Measurements from ENCODE around the gene MGAT4A.
A peak's percentile ranks its signal among the peaks of the same experiment; 100 is the strongest.

The MGAT4A gene

DNA sequence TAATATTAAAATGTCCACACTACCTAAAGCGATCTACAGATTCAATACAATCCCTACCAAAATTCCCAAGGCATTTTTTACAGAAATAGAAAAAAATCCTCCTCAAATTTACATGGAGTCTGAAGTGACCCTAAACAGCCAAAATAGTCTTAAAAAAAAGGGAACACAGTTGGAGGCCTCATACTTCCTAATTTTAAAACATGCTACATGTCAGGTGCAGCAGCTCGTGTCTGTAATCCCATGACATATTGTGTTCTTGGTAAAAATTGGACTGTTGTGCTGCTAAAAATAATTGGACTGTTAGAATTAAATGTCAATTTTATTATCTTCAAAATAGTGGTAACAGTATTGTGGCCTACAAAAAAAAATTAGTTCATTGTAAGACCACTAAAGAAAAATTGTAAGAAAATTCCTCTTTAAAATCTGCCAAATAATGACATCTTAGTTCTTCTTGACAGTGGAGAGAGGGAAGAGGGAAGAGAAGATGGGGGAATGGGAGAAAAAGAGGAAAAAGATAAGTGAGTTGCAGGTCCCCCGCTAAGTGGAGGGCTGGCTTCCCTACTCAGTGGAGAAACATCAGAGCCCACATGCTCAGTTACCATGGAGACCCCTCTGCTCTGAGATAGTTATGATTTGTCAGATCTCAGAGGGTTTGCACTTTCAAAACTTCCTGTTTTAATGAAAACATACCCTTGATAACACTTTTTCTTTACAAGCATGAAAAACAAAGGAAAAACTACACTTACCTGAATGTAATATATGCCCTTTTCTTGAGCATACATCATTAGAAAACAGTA, 76.0 kb downstream of the MGAT4A start:
- peak overlapping the region; percentile 37 for H3K27ac Mint-ChIP-seq
- H3K9me3 Mint-ChIP-seq = peaks cover 14% of the 10 kb centered on the region
- H3K4me3 Mint-ChIP-seq = peak overlapping the region; percentile 22
- peaks cover 70% of the 10 kb centered on the region for H3K4me1 Mint-ChIP-seq (ENCODE audit: low read depth)
- peaks cover 61% of the 10 kb centered on the region for H3K36me3 Mint-ChIP-seq (ENCODE audit: low read depth)
- no peaks in the 10 kb centered on the region for H3K27me3 Mint-ChIP-seq (ENCODE audit: low read depth)

DNA sequence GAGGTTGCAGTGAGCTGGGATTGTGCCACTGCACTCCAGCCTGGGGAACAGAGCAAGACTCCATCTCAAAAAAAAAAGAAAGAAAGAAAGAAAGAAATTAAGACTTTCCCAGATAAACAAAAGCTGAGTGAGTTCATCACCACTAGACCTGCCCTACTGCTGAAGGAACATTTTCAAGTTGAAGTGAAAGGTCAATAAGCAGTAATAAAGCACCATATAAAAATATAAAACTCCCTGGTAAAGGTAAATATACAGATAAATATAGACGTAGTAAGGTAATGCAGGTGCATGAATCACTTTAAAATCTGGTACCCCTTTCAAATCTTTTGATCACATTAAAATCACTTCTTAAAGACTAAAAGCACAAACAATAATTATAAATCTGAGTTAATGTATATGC, 79.9 kb downstream of the MGAT4A start:
- peaks cover 59% of the 10 kb centered on the region for H3K36me3 Mint-ChIP-seq (ENCODE audit: low read depth)

DNA sequence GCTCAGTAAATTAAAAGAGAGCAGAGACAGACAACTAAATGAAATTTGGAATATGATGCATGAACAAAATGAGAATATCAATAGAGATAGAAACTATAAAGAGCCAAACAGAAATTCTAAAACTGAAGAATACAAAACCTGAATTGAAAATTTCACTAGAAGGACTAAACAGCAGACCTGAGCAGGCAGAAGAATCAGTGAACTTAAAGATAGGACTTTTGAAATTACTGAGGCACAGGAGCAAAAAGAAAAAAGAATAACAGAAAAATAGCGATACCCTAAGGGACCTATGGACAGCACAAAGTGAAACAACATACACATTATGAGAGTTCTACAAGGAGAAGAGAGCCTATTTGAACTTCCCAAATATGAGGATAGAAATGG, 80.9 kb downstream of the MGAT4A start:
- Mint-ChIP-seq H3K27ac (peak overlapping the region; percentile 55), H3K4me1 (ENCODE audit: low read depth) (peaks cover 51% of the 10 kb centered on the region), H3K36me3 (ENCODE audit: low read depth) (peaks cover 59% of the 10 kb centered on the region), H3K4me3 (no peak overlapping the region), H3K27me3 (ENCODE audit: low read depth) (no peaks in the 10 kb centered on the region), H3K9me3 (peaks cover 18% of the 10 kb centered on the region)

More for the DNA sequence above, 79.9 kb downstream of the MGAT4A start:
- Mint-ChIP-seq H3K27ac (no peak overlapping the region), H3K9me3 (peaks cover 18% of the 10 kb centered on the region), H3K4me1 (ENCODE audit: low read depth) (peaks cover 58% of the 10 kb centered on the region), H3K27me3 (ENCODE audit: low read depth) (no peaks in the 10 kb centered on the region), H3K4me3 (no peak overlapping the region)

DNA sequence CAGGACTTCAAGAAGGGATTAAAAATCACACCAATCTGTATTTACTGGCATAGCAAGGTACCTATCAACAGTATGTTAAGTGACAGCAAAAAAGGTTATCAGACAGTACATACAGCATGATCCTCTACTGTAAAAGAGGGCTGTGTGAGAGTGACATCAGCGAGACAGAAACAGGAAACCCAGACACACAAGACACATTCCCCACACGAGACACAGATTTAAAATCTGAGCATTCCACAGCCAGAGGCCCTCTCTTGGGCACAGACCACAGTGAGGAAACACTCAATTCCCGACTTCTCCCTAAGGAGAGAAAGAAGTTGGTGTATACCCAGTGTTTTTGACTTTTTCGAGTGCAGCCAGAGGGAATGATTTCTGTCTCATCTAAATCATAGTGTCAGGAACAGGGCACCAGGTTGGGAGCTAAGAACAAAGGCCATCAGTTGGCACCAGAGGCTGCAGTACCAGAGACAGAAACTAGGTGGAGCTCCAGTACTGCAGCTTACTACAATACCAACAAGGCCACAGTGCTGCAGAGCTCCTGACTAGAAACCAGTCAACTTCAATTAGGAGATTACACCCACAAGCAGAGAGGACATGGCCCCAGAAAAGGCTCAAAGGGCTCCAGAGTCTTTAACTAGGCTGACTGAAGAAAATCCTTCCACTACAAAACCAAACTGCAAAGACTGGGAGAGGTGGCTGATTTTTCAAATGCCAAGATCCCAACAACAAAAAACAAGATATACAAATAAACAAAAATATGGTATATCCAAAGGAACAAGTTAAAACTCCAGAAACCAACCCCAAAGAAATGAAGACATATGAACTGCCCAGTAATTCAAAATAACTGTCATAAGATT, 81.6 kb downstream of the MGAT4A start:
- Mint-ChIP-seq H3K9me3 (peaks cover 18% of the 10 kb centered on the region), H3K4me1 (ENCODE audit: low read depth) (peaks cover 47% of the 10 kb centered on the region), H3K36me3 (ENCODE audit: low read depth) (peaks cover 58% of the 10 kb centered on the region), H3K27me3 (ENCODE audit: low read depth) (no peaks in the 10 kb centered on the region), H3K27ac (peak overlapping the region; percentile 62), H3K4me3 (peak overlapping the region; percentile 6)

DNA sequence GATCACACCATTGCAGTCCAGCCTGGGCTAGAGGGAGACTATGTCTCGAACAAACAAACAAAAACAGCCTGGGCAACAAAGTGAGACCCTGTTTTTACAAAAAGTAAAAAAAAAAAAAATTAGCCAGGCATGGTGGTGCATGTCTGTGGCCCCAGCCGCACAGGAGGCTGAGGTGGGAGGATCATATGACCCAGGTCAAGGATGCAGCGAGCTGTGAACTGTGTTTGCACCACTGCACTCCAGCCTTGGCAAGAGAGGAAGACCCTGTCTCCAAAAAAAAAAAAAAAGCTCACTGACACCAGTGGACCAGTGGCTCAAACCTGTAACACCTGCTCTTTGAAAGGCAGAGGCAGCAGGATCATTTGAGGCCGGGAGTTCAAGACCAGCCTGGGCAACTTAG, 82.5 kb downstream of the MGAT4A start:
- H3K36me3 Mint-ChIP-seq (ENCODE audit: low read depth) = peaks cover 58% of the 10 kb centered on the region
- no peaks in the 10 kb centered on the region for H3K27me3 Mint-ChIP-seq (ENCODE audit: low read depth)
- peaks cover 18% of the 10 kb centered on the region for H3K9me3 Mint-ChIP-seq
- no peak overlapping the region for H3K4me3 Mint-ChIP-seq
- H3K4me1 Mint-ChIP-seq (ENCODE audit: low read depth) = peaks cover 43% of the 10 kb centered on the region
- H3K27ac Mint-ChIP-seq = no peak overlapping the region

DNA sequence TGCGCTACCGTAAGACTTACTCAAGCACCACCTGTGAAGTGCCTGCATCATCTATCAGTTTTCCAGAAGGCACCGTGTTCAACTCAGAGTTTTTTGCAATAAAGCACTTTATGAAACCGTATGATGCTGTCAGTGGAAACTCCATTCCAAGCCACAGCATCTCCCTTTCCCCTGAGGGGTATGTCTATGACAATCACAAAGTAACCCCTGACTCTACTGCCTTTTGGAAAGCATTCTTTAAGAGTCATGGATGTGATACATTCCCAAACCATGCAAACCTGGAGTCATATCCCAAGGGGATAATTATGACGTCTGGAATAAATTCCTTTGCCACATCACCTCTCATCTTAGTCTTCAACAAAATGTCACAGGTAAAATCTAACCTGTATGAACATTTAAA, 83.3 kb downstream of the MGAT4A start:
- Mint-ChIP-seq H3K9me3 (peaks cover 18% of the 10 kb centered on the region), H3K4me3 (no peak overlapping the region), H3K36me3 (ENCODE audit: low read depth) (peaks cover 54% of the 10 kb centered on the region), H3K4me1 (ENCODE audit: low read depth) (peaks cover 36% of the 10 kb centered on the region), H3K27me3 (ENCODE audit: low read depth) (no peaks in the 10 kb centered on the region), H3K27ac (no peak overlapping the region)

DNA sequence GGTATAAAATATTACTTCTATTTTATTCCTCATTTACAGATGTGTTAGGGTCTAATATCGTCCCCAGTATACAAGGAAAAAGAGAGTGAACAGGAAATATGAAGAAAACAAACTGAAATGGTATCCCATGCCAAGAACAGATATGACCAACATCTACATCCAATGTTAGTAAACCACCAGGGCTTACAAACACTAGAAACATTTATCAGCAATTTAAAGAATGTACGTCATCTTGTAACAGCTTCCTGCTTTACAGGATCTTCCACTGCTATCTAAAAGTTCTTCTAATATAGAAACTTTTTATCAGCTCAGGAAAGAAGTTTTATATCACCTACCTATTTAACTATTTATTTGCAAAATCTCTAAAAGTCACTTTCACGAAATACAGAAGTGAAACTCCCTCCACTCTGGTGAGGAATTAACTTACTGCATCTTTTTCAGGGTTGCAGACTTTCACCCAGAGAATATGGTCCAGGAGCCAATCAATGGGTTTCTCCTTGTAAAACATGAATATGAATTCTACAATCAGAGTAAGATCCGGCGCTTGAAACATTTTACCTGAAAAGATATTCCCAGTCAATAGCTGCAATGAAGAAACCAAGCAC, 87.3 kb downstream of the MGAT4A start:
- H3K27me3 Mint-ChIP-seq (ENCODE audit: low read depth) = no peaks in the 10 kb centered on the region
- H3K27ac Mint-ChIP-seq = no peak overlapping the region
- peaks cover 12% of the 10 kb centered on the region for H3K4me1 Mint-ChIP-seq (ENCODE audit: low read depth)
- H3K9me3 Mint-ChIP-seq = no peaks in the 10 kb centered on the region
- H3K4me3 Mint-ChIP-seq = no peak overlapping the region
- H3K36me3 Mint-ChIP-seq (ENCODE audit: low read depth) = peaks cover 45% of the 10 kb centered on the region

DNA sequence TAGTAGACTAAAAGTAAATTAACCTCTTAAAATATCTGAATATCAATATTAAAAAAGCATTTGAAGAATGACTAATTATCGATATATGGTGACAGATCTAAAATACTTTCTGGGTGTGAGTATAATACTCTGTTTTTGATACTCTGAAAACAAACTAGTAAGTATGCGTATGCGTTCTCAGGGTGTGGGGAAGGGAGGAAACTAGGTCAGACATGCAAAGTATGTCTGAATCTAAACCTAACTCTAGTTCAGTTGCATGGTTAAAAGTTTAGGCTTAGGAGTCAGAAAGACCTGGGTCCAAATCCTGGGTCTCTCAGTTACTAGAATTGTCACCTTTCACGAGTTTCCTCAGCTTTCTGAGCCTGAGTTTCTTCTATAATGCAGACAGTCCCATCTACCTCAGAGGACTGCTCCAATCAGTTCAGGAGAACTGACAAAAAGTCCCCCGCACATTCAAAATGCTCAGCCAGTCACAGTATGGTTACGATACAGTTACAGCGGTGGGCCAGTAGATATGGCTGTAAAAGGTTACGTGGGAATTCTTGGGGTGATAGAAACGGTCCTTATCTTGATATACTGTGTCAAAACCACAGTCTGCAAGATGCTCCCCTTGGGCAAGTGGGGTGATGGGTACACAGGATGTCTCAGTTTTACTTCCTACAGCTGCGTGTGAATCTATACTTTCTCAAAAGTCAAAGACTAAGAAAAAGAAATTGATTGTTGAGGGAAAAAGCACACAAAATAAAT, 93.4 kb downstream of the MGAT4A start:
- Mint-ChIP-seq H3K4me1 (ENCODE audit: low read depth) (peaks cover 34% of the 10 kb centered on the region), H3K36me3 (ENCODE audit: low read depth) (peaks cover 54% of the 10 kb centered on the region), H3K27me3 (ENCODE audit: low read depth) (no peaks in the 10 kb centered on the region), H3K9me3 (no peaks in the 10 kb centered on the region), H3K27ac (peak overlapping the region; percentile 88), H3K4me3 (peak overlapping the region; percentile 67)

DNA sequence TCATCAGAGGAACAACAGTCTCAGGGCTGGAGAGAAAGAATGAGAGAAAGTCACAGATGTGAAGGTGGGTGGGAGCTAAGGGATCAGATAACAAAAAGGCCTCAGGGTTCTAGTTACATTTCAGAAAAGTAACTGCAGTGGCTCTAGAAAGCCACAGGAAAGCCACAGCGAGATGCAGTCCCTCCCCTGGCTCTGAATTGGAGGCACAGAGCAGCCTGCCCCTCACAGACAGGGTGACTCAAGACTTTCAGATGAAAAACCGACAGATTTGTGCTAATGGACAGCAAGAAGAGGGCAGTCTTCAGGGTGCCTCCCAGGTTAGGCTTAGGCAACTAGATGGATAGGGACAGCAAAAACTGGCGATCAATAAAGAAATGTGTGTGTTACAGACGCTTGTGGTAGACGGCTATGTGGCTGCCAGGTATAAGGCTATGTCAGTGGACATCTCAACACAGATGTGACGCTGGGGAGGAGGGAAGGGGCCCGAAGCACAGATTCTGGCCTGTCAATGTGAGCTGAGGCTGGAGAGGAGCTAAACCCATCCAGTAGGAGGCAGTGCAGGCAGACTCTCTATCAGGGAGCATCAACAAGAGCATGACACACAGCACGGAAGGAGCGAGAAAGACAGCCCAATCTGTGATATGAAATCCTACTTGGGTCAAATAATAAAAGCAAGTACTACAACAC, 96.4 kb downstream of the MGAT4A start:
- Mint-ChIP-seq H3K36me3 (ENCODE audit: low read depth) (peaks cover 54% of the 10 kb centered on the region), H3K4me3 (peak overlapping the region; percentile 26), H3K4me1 (ENCODE audit: low read depth) (peaks cover 36% of the 10 kb centered on the region), H3K27me3 (ENCODE audit: low read depth) (no peaks in the 10 kb centered on the region), H3K27ac (peak overlapping the region; percentile 42), H3K9me3 (no peaks in the 10 kb centered on the region)

DNA sequence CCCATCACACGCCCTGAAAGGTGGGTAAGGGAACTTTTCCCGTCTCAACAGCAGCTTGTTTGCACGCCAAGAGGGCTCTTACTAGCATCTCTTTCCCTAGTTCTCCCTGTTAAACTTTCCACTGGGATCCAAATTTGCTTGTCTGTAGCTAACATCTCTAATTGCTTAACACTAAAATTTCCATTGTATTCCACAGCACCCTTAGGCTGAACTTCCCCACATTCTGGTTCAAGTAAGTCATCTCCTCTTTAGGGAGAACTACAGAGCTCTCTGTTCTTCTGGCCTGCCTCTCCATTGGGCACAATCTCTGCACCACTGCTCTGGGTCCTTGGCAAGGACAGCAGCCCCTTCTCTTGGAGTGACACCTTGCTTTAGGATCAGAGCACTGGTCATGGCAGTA, 98.6 kb downstream of the MGAT4A start:
- Mint-ChIP-seq H3K27me3 (ENCODE audit: low read depth) (no peaks in the 10 kb centered on the region), H3K4me1 (ENCODE audit: low read depth) (peaks cover 24% of the 10 kb centered on the region), H3K36me3 (ENCODE audit: low read depth) (peaks cover 50% of the 10 kb centered on the region), H3K27ac (no peak overlapping the region), H3K4me3 (no peak overlapping the region), H3K9me3 (no peaks in the 10 kb centered on the region)

DNA sequence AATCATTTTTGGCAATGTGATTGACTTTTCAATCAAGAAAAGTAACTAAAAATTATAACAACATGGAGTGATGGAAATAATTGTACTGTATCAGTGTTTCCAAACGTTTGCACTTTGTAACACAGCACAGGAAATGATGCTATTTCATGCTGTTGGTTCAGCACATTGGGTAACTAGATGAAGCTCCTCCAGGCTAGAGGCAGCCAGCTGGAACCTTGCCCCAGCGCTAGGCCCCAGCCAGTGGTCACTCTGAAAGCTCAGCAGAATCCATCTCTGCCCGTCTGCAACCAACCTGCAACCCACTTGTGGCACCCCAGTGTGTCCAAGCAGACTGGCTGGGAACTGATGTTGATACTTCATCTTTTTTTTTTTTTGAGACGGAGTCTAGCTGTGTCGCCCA, 107.3 kb downstream of the MGAT4A start:
- H3K4me1 Mint-ChIP-seq (ENCODE audit: low read depth) = peaks cover 20% of the 10 kb centered on the region

DNA sequence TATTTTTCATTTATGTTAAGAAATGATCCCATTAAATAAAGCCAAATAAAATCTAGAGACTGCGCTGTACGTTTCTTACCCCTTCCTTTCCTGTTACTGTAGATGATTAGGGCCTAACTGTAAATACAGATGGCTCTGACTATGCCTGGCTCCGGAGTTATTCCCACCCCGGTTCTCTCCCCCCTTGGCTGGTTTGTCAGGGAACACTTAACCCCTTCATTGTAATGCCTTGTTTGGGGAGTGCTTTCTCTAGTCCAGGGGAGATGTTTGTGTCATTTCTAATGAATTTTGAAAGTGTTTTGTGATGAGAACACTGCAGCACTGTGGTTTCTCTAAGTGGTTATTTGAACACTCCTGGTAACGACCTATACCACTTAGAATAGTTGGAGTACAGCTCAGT, 113.8 kb downstream of the MGAT4A start:
- Mint-ChIP-seq H3K27me3 (ENCODE audit: low read depth) (no peaks in the 10 kb centered on the region), H3K4me3 (no peak overlapping the region), H3K4me1 (ENCODE audit: low read depth) (peaks cover 34% of the 10 kb centered on the region), H3K27ac (no peak overlapping the region), H3K9me3 (no peaks in the 10 kb centered on the region), H3K36me3 (ENCODE audit: low read depth) (peaks cover 61% of the 10 kb centered on the region)

More for the DNA sequence above, 107.3 kb downstream of the MGAT4A start:
- H3K9me3 Mint-ChIP-seq = no peaks in the 10 kb centered on the region
- H3K36me3 Mint-ChIP-seq (ENCODE audit: low read depth) = peaks cover 38% of the 10 kb centered on the region
- no peaks in the 10 kb centered on the region for H3K27me3 Mint-ChIP-seq (ENCODE audit: low read depth)
- H3K27ac Mint-ChIP-seq = no peak overlapping the region
- no peak overlapping the region for H3K4me3 Mint-ChIP-seq

DNA sequence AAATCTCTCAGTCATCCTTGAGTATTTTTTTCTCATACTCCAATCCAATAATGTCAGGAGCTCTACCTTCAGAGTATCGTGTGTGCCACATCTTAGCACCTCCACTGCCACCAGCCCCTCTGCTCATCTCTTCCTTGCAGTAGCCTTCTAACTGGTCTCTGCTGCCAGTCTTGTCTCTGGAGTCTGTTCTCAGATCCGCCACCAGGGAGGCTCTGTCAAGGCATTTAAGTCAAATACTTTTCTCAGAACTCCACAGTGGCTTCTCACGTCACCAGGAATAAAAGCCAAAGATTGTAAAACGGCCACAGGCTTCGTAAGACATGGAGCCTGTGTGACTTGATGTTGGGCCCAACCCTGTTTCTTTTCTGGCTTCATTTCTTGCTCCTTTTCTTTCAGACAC, 115.5 kb downstream of the MGAT4A start:
- Mint-ChIP-seq H3K36me3 (ENCODE audit: low read depth) (peaks cover 59% of the 10 kb centered on the region), H3K27me3 (ENCODE audit: low read depth) (no peaks in the 10 kb centered on the region), H3K4me1 (ENCODE audit: low read depth) (peaks cover 43% of the 10 kb centered on the region), H3K4me3 (no peak overlapping the region), H3K27ac (peak overlapping the region; percentile 12), H3K9me3 (no peaks in the 10 kb centered on the region)

Measured in T-helper 1 cell treated with Interleukin-12 subunit alpha and Interleukin-12 subunit beta and Interleukin-4 antibody, amounts not matched to agents 30 μg/mL and 1 μg/mL, for 36 hours (primary cell).